Progenitor cell of endocrine pancreas (in vitro differentiated cells): ENCODE measurements around the gene GMDS. TPM values are rescaled to one million over a fixed set of nuclear protein-coding genes. Genes with fewer than 3 reads are reported as not detected.

ENCODE experiments used
- DNase-seq: peaks from one replicate; pipeline ENCODE4 v3.0.0; 2021; ENCODE audit warnings: low spot score; ENCODE audit not compliant: unreplicated experiment
- H3K27ac Mint-ChIP-seq: 2 replicates; pipeline ENCODE4 v1.8.0; 2021; ENCODE audit warnings: mild to moderate bottlenecking, moderate library complexity, mixed read lengths
- H3K27me3 Mint-ChIP-seq: 2 replicates; pipeline ENCODE4 v1.8.0; 2021; ENCODE audit warnings: mixed read lengths
- H3K36me3 Mint-ChIP-seq: 2 replicates; pipeline ENCODE4 v1.8.0; 2022; ENCODE audit warnings: mixed read lengths; ENCODE audit not compliant: insufficient read depth
- H3K4me1 Mint-ChIP-seq: 2 replicates; pipeline ENCODE4 v1.8.0; 2021; ENCODE audit warnings: low read depth, mixed read lengths
- H3K4me3 Mint-ChIP-seq: 2 replicates; pipeline ENCODE4 v1.8.0; 2021; ENCODE audit warnings: low read depth, mild to moderate bottlenecking, moderate library complexity, mixed read lengths
- H3K9me3 Mint-ChIP-seq: 2 replicates; pipeline ENCODE4 v1.8.0; 2021; ENCODE audit warnings: low read depth, mixed read lengths
- total RNA-seq: library from RNA; stranded (reverse); gene quantifications from 2 replicates; pipeline ENCODE4 v1.2.1, GENCODE V29; 2021
- TF ChIP-seq, protein P1 (sequence below): fragments of 200-600 bp; sonication (generic); IDR thresholded peaks from one replicate; pipeline ENCODE4 v1.5.0; 2021; ENCODE audit warnings: antibody characterized with exemption, mild to moderate bottlenecking; ENCODE audit not compliant: unreplicated experiment

The GMDS gene
- total RNA-seq, 1 donor from 2014 or later, result 17.2 TPM

DNA sequence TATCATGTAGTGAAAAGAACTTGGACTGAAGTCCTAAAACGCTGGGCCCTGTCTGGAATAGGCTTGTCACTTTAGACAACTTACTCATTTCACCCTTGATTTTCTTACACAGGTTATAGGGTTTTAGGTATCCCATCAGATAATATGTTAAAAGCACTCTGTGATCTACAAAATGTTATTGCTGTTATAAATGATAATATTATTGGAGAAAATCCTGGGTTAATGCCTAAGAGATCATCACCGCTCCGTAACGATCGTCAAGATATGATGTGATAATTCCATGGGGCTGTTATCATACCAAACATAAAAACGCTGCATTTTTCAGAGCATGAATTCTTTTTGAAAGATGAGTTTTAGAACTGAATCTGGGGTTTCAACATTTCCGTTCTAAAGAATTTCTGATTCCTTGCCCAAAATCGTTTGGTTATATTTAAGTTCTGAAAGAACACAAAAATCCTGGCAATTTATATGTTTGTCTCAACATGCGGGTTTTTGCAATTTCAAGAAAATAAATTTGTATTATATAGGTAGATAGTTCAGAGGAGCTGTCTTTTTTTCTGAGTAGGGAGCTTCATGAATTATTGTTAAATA is 480.9 kb downstream of the GMDS start:
- no peak for DNase-seq
- Mint-ChIP-seq H3K27me3 (no peaks in the 10 kb centered on the region), H3K4me3 (no peak overlapping the region), H3K9me3 (no peaks in the 10 kb centered on the region), H3K36me3 (no peaks in the 10 kb centered on the region), H3K27ac (no peak overlapping the region), H3K4me1 (peaks cover 30% of the 10 kb centered on the region)
- TF ChIP-seq, protein P1, sequence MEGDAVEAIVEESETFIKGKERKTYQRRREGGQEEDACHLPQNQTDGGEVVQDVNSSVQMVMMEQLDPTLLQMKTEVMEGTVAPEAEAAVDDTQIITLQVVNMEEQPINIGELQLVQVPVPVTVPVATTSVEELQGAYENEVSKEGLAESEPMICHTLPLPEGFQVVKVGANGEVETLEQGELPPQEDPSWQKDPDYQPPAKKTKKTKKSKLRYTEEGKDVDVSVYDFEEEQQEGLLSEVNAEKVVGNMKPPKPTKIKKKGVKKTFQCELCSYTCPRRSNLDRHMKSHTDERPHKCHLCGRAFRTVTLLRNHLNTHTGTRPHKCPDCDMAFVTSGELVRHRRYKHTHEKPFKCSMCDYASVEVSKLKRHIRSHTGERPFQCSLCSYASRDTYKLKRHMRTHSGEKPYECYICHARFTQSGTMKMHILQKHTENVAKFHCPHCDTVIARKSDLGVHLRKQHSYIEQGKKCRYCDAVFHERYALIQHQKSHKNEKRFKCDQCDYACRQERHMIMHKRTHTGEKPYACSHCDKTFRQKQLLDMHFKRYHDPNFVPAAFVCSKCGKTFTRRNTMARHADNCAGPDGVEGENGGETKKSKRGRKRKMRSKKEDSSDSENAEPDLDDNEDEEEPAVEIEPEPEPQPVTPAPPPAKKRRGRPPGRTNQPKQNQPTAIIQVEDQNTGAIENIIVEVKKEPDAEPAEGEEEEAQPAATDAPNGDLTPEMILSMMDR, result no peak

DNA sequence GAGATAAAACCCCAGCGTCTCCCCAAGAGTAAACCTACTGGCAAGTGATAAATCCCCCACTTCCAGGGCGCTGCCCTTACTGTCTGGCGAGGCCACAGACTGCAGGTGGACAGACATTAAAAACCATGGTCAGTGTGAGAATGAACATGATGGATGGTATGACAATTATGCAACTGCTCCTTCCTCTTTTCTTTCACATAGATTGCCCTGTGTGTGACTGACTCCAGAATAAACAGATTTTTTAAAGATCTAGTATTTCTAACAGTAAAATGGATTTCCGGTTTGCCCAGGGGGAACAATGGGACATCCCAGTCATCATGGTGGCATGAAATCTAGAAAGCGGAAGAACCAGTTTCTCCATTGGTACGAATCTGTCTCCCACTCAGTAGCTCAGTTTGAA is 482.0 kb downstream of the GMDS start:
- no peak overlapping the region for H3K4me3 Mint-ChIP-seq
- H3K36me3 Mint-ChIP-seq, result no peaks in the 10 kb centered on the region
- no peaks in the 10 kb centered on the region for H3K27me3 Mint-ChIP-seq
- H3K9me3 Mint-ChIP-seq, result no peaks in the 10 kb centered on the region
- TF ChIP-seq, protein P1, result no peak
- peaks cover 30% of the 10 kb centered on the region for H3K4me1 Mint-ChIP-seq
- DNase-seq, result no peak
- H3K27ac Mint-ChIP-seq, result no peak overlapping the region

DNA sequence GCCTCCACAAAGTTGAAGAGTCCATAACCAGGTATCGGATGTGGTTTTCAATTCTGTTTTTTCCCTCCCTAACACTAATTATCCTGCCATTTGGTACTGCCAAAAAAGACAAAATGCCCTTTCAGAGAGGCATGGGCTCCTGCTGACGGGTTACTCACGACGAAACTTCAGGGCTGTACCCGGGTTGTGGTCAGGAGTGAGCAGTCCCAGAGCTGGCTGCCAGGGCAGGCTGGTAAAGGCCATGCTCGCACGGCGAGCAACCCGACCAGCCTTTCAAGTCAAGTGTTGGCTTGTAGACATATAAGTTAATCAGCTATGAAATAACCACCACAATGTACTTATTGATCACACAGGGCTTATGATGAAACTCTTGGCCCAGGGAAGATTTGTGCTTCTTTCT is 483.2 kb downstream of the GMDS start:
- no peak overlapping the region for H3K27ac Mint-ChIP-seq
- no peak overlapping the region for H3K4me3 Mint-ChIP-seq
- no peaks in the 10 kb centered on the region for H3K9me3 Mint-ChIP-seq
- no peaks in the 10 kb centered on the region for H3K27me3 Mint-ChIP-seq
- DNase-seq, result no peak
- peaks cover 24% of the 10 kb centered on the region for H3K4me1 Mint-ChIP-seq
- TF ChIP-seq, protein P1, result no peak
- H3K36me3 Mint-ChIP-seq, result no peaks in the 10 kb centered on the region

DNA sequence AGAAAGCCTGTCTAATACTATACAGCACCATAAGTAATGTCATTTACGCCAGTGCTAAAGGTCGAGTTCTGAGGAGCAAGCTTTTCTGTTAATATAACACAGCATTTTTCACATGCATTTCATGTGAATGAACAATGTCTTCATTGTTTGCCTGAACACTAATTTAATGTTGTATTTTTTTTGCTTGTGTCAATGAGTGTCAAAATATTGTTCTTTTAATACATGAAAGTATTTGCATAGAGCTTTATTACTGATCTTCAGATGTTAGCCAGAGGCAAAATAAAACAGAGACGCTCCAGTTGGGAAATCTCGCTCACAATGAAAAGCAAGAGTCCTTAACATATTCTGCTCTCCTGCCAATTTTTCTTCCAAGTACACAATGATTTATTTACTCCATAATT is 483.9 kb downstream of the GMDS start:
- TF ChIP-seq, protein P1, result no peak
- H3K36me3 Mint-ChIP-seq, result no peaks in the 10 kb centered on the region
- DNase-seq, result no peak

DNA sequence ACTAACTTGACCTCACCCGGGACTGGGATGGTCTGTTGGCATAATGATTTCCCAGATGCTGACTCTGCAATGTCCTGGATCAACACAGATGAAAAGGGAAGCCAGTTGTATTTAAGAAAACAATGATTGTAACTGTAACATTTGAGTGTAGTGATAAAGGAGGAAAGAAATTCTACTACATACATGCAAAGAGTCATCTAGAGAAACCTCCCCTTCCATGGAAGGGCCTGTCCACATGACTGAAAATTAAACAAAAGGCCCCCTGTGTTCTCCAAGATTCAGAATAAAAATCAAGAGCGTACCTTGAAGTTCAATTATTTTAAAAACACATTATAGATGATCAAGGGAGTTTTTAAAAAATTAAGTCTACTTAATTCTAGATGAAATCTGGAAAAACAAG is 484.5 kb downstream of the GMDS start:
- H3K36me3 Mint-ChIP-seq, result no peaks in the 10 kb centered on the region

More for the DNA sequence above, 483.9 kb downstream of the GMDS start:
- H3K4me3 Mint-ChIP-seq, result no peak overlapping the region
- no peak overlapping the region for H3K27ac Mint-ChIP-seq
- no peaks in the 10 kb centered on the region for H3K9me3 Mint-ChIP-seq
- H3K4me1 Mint-ChIP-seq, result peaks cover 24% of the 10 kb centered on the region
- H3K27me3 Mint-ChIP-seq, result no peaks in the 10 kb centered on the region

More for the DNA sequence above, 484.5 kb downstream of the GMDS start:
- TF ChIP-seq, protein P1, result no peak
- no peaks in the 10 kb centered on the region for H3K27me3 Mint-ChIP-seq
- H3K9me3 Mint-ChIP-seq, result no peaks in the 10 kb centered on the region
- no peak overlapping the region for H3K4me3 Mint-ChIP-seq
- no peak for DNase-seq
- peaks cover 24% of the 10 kb centered on the region for H3K4me1 Mint-ChIP-seq
- peak overlapping the region; percentile 14 for H3K27ac Mint-ChIP-seq
